Astrocyte of the spinal cord (primary cell): Measurements from ENCODE around the gene CCT8.

Experiments used
- DNase-seq: peaks from one replicate; pipeline ENCODE4 v3.0.0; 2011; ENCODE audit warnings: low read depth, low spot score
- H3K4me3 ChIP-seq: 2 replicates; pipeline ENCODE4 v1.5.1; 2011; ENCODE audit warnings: low read depth, mild to moderate bottlenecking, low read length, moderate library complexity
- CTCF ChIP-seq: IDR thresholded peaks from 2 replicates; pipeline ENCODE4 v1.5.1; 2012; ENCODE audit warnings: low read depth, mild to moderate bottlenecking, low read length, inconsistent platforms
- in situ Hi-C: cut with HindIII; loops from 2 replicates; pipeline ENCODE4 v1.10.0; 2017; ENCODE audit warnings: low sequenced_read_pairs

The CCT8 gene

DNA sequence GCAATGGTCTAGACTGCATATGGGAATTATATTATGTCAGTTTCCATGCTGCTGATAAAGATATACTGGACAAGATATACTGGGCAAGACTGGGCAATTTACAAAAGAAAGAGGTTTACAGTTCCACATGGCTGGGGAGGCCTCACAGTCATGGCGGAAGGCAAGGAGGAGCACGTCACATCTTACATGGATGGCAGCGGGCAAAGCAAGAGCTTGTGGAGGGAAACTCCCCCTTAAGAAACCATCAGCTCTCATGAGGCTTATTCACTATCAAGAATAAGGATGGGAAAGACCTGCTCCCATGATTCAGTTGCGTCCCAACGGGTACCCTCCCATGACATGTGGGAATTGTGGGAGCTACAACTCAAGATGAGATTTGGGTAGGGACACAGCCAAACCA is 21.2 kb downstream of the CCT8 start:
- no peak for TF ChIP-seq CTCF
- in situ Hi-C loops = no loop called here
- DNase-seq = no peak
- H3K4me3 ChIP-seq = no peak overlapping the region

DNA sequence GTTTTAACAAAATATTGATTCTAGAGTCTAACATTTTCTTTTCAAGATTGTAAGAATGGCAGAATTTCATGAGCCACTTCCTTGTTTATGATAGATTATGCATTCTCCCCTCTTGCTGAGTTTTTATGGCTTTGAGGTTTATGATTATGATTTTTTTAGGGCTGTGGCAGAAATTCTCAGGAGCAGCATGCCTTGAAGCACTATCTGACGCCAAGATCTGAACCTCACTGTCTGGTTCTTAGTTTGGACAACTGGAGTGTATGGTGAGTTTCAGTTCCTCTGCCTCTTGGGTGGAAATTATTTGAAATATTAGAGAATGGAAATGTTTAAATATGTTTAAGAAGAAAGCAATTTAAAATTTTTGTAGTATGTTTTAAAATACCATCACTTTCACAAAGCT is 38.8 kb downstream of the CCT8 start:
- H3K4me3 ChIP-seq = no peak overlapping the region
- no peak for DNase-seq
- TF ChIP-seq CTCF = no peak
- in situ Hi-C loops = no loop called here

GRCh38 chr21:29033871-29034270 is 39.6 kb downstream of the CCT8 start:
- DNase-seq = no peak
- no peak overlapping the region for H3K4me3 ChIP-seq
- in situ Hi-C loops = no loop called here
- no peak for TF ChIP-seq CTCF

- in situ Hi-C loops = no loop called here
- no peak overlapping the region for H3K4me3 ChIP-seq
- no peak for DNase-seq
- no peak for TF ChIP-seq CTCF
Observed at GRCh38 chr21:29033301-29033700, 40.1 kb downstream of the CCT8 start.

DNA sequence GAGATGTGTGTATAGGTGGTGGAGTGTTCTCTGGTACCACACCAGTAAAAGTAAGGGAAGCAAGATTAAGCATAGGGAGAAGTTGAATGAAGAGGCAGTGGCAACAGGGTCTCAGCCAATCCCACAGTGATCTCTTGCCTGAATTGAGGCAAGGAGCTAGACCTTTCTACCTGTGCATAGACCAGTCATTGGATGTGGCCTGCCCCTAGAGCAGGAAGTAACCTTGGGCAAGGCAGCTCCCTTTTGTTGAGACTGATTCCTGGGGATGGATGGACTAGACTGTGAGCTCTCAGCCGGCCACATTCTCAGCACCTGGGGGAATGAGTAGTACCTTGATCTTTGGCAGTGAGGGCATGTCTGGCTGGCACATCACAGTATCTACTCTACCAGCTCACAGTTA is 42.5 kb downstream of the CCT8 start:
- no peak for TF ChIP-seq CTCF
- no peak overlapping the region for H3K4me3 ChIP-seq
- in situ Hi-C loops = no loop called here
- DNase-seq = no peak

DNA sequence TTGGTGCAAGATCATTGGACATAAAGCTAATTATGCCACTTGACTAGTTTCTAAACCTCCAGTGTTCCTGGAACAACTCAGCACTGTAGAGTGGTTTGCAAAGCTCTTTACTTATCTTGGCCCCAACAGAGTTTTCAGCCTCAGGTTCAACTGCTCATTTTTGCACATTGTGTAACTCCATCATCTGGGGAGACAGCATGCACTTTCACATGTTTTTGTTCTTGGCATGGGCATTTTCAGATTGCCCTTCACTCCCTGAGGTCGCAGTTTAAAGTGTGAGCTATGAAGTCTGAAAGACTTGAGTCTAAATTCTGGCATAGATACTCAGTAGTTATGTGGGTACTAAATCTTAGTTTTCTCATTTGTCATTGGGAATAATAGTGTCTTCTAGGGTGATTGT is 43.9 kb downstream of the CCT8 start:
- H3K4me3 ChIP-seq = no peak overlapping the region
- TF ChIP-seq CTCF = no peak
- in situ Hi-C loops = no loop called here
- no peak for DNase-seq

DNA sequence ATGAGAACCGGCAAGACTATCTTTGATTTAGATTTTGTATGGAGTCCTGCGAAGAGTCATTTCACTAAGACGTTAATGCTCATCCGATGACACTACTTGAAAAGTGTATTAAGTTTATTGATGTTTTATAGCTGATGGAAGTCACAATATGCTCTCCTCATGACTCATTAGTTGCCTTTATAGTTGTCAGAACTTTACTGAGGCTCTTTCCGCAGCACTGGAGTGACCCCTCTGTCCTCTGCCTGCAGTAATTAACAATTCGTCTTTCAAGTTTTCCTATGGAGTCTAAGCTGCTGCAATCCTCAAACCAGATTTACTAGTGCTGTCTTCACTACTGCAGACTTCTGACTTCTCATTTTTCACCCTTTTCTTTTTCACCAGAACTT is 48.1 kb downstream of the CCT8 start:
- in situ Hi-C loops = no loop called here
- H3K4me3 ChIP-seq = peak overlapping the region; percentile 88
- no peak for TF ChIP-seq CTCF
- no peak for DNase-seq
